NB4 (cell line): ENCODE data around the gene NELL2.

Experiments
- MYC ChIP-seq: IDR thresholded peaks from 2 replicates; pipeline ENCODE4 v1.6.1; 2011; ENCODE audit warnings: low read depth, low read length
- POLR2A ChIP-seq: IDR thresholded peaks from 2 replicates; pipeline ENCODE4 v1.6.1; 2011; ENCODE audit warnings: mild to moderate bottlenecking; ENCODE audit not compliant: insufficient read length; ENCODE audit errors: extremely low read depth
- TF ChIP-seq, protein P1 (sequence below): IDR thresholded peaks from one replicate; pipeline ENCODE4 v1.5.1; 2012; ENCODE audit warnings: low read depth, low read length
- TF ChIP-seq, protein P2 (sequence below): IDR thresholded peaks from 2 replicates; pipeline ENCODE4 v1.6.1; 2011; ENCODE audit warnings: low read depth, low read length

DNA sequence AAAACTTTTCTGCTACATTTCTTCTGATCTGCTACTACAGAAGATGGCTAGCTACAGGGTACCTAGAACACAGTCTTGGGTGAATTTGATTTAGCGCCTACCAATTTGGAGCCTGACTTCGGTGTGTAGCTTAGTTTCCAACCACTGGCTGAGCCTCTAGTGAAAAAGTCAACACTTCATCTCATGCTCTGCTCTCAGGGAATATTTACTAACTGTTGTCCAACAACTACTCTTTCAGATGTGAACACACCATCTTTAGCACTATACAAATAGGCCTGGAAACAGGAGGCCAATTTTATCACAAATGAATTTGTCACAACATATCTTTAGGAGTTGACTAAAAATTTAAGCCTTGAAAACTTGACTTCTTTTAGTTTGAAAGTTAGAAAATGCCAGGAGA, 167.9 kb downstream of the NELL2 start:
- no peak for TF ChIP-seq POLR2A
- TF ChIP-seq, protein P1, sequence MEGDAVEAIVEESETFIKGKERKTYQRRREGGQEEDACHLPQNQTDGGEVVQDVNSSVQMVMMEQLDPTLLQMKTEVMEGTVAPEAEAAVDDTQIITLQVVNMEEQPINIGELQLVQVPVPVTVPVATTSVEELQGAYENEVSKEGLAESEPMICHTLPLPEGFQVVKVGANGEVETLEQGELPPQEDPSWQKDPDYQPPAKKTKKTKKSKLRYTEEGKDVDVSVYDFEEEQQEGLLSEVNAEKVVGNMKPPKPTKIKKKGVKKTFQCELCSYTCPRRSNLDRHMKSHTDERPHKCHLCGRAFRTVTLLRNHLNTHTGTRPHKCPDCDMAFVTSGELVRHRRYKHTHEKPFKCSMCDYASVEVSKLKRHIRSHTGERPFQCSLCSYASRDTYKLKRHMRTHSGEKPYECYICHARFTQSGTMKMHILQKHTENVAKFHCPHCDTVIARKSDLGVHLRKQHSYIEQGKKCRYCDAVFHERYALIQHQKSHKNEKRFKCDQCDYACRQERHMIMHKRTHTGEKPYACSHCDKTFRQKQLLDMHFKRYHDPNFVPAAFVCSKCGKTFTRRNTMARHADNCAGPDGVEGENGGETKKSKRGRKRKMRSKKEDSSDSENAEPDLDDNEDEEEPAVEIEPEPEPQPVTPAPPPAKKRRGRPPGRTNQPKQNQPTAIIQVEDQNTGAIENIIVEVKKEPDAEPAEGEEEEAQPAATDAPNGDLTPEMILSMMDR = no peak
- TF ChIP-seq, protein P2, sequence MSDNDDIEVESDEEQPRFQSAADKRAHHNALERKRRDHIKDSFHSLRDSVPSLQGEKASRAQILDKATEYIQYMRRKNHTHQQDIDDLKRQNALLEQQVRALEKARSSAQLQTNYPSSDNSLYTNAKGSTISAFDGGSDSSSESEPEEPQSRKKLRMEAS = no peak
- TF ChIP-seq MYC = no peak
